M059J (cell line): ENCODE data around the gene MRTFA. TPM values are rescaled to one million over a fixed set of nuclear protein-coding genes. Genes with fewer than 3 reads are reported as not detected.

ENCODE experiments used
- total RNA-seq: library from RNA; depleted of rRNA; stranded (reverse); fragments of >200 nt; shearing (Covaris generic); gene quantifications from 2 replicates; pipeline ENCODE4 v1.2.3, GENCODE V29; 2014; rRNA removed

MRTFA gene
- total RNA-seq, 1 experiment from 2014 or later = 25.4 TPM

Other genes starting within 250 kb of the MRTFA start
- 0.07 TPM in 1 of 2 replicates, not detected in the other for gene MCHR1, start 42.8 kb upstream of the MRTFA start, total RNA-seq
- 39.1 and 52.6 TPM in 2 replicates for gene SLC25A17, start 182.6 kb upstream of the MRTFA start, total RNA-seq
- gene ST13, start 219.9 kb upstream of the MRTFA start, total RNA-seq = 87.2 and 129 TPM in 2 replicates
- 7.4 and 9.0 TPM in 2 replicates for gene XPNPEP3, start 220.4 kb upstream of the MRTFA start, total RNA-seq
- not detected in 2 replicates for gene DNAJB7, start 225.4 kb upstream of the MRTFA start, total RNA-seq